Colonic mucosa (tissue), 4 donors: ENCODE data around the gene ATP9B. TPM values are rescaled to one million over a fixed set of nuclear protein-coding genes. Genes with fewer than 3 reads are reported as not detected.

Experiments
- DNase-seq: peaks from one replicate; pipeline ENCODE4 v3.0.0-alpha.2; 2020
- H3K27ac ChIP-seq: fragments of 200-600 bp; one replicate; pipeline ENCODE4 v1.8.0; 2021
- H3K27me3 ChIP-seq: fragments of 200-600 bp; one replicate; pipeline ENCODE4 v1.8.0; 2021
- H3K36me3 ChIP-seq: fragments of 200-600 bp; one replicate; pipeline ENCODE4 v1.8.0; 2021
- H3K4me1 ChIP-seq: fragments of 200-600 bp; one replicate; pipeline ENCODE4 v1.8.0; 2021; ENCODE audit warnings: mild to moderate bottlenecking
- H3K4me3 ChIP-seq: fragments of 200-600 bp; one replicate; pipeline ENCODE4 v1.8.0; 2021
- H3K9ac ChIP-seq, 2 donors: one replicate each; pipeline ENCODE4 v1.7.0; 2013; ENCODE audit warnings: control low read depth in 2 of 2, low read depth in 2 of 2, low read length in 2 of 2
- H3K9me3 ChIP-seq: fragments of 200-600 bp; one replicate; pipeline ENCODE4 v1.8.0; 2021
- intact Hi-C: fragments of 100-400 bp; cut with DNase I; formaldehyde crosslinking; loops from one replicate; pipeline ENCODE4 v1.14.1; 2022
- total RNA-seq, 2 donors: library from RNA; stranded (reverse); fragmentation: NEBNext Ultra II Directional in 1 of 2; extraction: Animal tissue kit (Norgen Biotek cat#: 25700) in 1 of 2; gene quantifications; one replicate each; pipeline ENCODE4 v1.2.1, GENCODE V29; 2021
- TF ChIP-seq, protein P1 (sequence below): fragments of 200-600 bp; IDR thresholded peaks from one replicate; pipeline ENCODE4 v1.8.0; 2022; ENCODE audit warnings: antibody characterized with exemption, mild to moderate bottlenecking
- donor health status: healthy.
- donor health status: DM: no; HTN: no; CAD: no.
- donor health status: DM: no; HTN: no; CAD: no.

The ATP9B gene
- total RNA-seq, 2 donors from 2014 or later: 20.4 to 30.3 TPM

- no peaks in the 10 kb centered on the region for H3K27me3 ChIP-seq
- no peaks in the 10 kb centered on the region for H3K36me3 ChIP-seq
- TF ChIP-seq, protein P1, sequence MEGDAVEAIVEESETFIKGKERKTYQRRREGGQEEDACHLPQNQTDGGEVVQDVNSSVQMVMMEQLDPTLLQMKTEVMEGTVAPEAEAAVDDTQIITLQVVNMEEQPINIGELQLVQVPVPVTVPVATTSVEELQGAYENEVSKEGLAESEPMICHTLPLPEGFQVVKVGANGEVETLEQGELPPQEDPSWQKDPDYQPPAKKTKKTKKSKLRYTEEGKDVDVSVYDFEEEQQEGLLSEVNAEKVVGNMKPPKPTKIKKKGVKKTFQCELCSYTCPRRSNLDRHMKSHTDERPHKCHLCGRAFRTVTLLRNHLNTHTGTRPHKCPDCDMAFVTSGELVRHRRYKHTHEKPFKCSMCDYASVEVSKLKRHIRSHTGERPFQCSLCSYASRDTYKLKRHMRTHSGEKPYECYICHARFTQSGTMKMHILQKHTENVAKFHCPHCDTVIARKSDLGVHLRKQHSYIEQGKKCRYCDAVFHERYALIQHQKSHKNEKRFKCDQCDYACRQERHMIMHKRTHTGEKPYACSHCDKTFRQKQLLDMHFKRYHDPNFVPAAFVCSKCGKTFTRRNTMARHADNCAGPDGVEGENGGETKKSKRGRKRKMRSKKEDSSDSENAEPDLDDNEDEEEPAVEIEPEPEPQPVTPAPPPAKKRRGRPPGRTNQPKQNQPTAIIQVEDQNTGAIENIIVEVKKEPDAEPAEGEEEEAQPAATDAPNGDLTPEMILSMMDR: no peak
- DNase-seq: no peak
- H3K9ac ChIP-seq: no peak overlapping the region
- H3K9me3 ChIP-seq: no peaks in the 10 kb centered on the region
- no peaks in the 10 kb centered on the region for H3K4me1 ChIP-seq
- intact Hi-C loops: no loop called here
- no peak overlapping the region for H3K4me3 ChIP-seq
- H3K27ac ChIP-seq: no peak overlapping the region
Observed at GRCh38 chr18:79315596-79315995, 246.4 kb downstream of the ATP9B start.

GRCh38 chr18:79317703-79318102 is 248.5 kb downstream of the ATP9B start:
- H3K4me3 ChIP-seq: no peak overlapping the region

GRCh38 chr18:79318142-79318673 is 249.0 kb downstream of the ATP9B start:
- Histone ChIP-seq H3K36me3 (no peaks in the 10 kb centered on the region), H3K4me3 (no peak overlapping the region), H3K27me3 (no peaks in the 10 kb centered on the region), H3K9ac (no peak overlapping the region), H3K27ac (no peak overlapping the region), H3K4me1 (no peaks in the 10 kb centered on the region), H3K9me3 (no peaks in the 10 kb centered on the region)
- intact Hi-C loops: no loop called here
- DNase-seq: no peak
- TF ChIP-seq, protein P1: no peak

More at GRCh38 chr18:79317703-79318102, 248.5 kb downstream of the ATP9B start:
- Histone ChIP-seq H3K4me1 (no peaks in the 10 kb centered on the region), H3K36me3 (no peaks in the 10 kb centered on the region), H3K27me3 (no peaks in the 10 kb centered on the region), H3K9me3 (no peaks in the 10 kb centered on the region), H3K27ac (no peak overlapping the region), H3K9ac (no peak overlapping the region)
- intact Hi-C loops: no loop called here
- DNase-seq: no peak
- TF ChIP-seq, protein P1: no peak

DNA sequence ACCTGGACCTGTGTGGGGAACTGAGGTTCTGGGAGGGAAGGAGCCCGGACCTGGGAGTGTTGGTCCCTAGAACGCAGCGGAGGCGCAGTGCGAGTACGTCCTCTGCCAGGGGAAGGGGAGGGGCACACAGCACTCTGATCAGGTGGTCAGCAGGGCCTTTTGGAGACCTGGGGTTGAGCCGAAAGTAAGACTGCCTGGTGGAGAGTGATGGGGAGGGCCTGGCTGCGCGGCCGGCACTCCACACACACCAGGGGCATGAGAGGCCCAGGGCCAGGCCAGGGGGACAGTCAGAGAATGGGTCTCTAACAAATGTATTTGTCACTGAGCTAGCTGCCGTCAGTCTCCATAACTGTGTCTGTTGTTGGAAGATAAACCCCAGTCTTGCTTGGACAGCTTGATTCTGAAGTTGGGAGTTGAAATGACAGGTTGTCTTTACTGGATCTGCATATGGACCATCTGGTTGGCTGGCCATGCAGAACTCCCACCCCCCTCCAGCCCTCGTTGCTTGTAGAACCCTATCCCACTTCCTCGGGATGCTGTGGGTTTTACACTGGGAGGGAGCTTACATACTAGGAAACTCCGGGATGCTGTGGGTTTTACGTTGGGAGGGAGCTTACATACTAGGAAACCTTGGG is 251.1 kb downstream of the ATP9B start:
- intact Hi-C loops: no loop called here
- Histone ChIP-seq H3K4me3 (no peak overlapping the region), H3K9ac (no peak overlapping the region), H3K4me1 (no peaks in the 10 kb centered on the region), H3K27me3 (no peaks in the 10 kb centered on the region), H3K9me3 (no peaks in the 10 kb centered on the region), H3K27ac (no peak overlapping the region), H3K36me3 (no peaks in the 10 kb centered on the region)
- TF ChIP-seq, protein P1: no peak
- DNase-seq: no peak

GRCh38 chr18:79321625-79322405 is 252.6 kb downstream of the ATP9B start:
- Histone ChIP-seq H3K27me3 (no peaks in the 10 kb centered on the region), H3K9ac (no peak overlapping the region), H3K9me3 (no peaks in the 10 kb centered on the region), H3K27ac (no peak overlapping the region), H3K4me1 (no peaks in the 10 kb centered on the region), H3K4me3 (no peak overlapping the region), H3K36me3 (no peaks in the 10 kb centered on the region)
- TF ChIP-seq, protein P1: no peak
- no peak for DNase-seq
- intact Hi-C loops: no loop called here
